Effector CD4-positive, alpha-beta T cell (primary cell): ENCODE measurements around the gene SCFD2.
"Not testable (repeated sequence)": the region's sequence is repeated elsewhere in the genome, so short reads cannot be mapped to it uniquely, and the experiment has no call there.

ENCODE experiments used
- DNase-seq: peaks from one replicate; pipeline ENCODE4 v3.0.0-alpha.2; 2020

Gene SCFD2

DNA sequence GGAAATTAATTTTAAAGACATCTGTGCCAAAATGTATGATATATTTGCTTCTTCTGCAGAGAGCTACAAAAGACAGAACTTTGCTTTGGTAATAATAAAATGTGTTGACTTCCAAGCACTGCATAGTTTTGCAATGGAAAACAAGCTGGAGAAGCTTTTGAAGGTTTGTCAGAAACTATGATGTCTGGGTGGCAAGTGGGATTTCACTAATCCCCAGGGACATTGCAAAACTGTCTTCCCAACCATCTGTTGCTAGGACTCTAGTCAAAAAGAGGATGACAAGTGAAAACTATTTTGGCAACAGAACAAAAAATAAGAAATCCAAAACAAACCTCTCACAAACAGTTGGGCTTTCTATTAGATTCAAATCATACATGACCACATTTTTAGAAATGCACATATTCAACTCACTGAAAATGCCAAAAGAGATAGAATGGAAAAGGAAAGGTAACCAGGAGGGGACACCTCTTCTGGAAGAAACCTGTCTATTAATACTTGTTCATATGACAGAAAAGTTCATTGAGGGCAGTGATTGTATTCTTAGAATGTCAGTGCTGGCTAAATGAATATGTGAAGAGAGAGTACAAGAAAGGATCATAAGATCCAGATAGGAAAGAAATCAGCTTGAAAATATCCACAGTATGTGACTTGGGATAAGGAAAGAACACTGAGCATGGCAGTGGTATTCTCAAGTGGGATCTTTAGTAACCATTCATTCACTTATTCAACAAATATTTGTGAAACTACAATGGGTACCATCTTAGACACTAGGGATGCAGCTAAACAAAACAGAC is 275.7 kb downstream of the SCFD2 start:
- no peak for DNase-seq

DNA sequence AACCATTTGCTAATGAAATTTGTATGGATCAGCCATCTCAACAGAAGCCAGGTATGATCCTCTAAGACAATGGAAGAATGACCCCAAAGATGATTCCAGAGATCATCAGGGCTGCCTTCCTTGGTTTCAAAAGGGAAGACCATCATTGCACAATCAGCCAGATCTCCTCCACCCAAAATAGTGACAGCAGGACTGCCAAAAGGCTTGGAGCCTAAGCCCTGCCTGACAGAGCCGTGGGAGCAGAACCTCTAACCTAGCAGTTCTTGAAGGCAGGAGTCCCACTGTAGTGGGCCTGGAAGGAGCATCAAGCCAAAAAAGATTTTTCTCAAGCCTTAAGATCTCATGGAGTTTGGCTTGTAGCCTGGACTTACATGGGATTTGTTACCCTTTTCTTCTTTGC is 277.7 kb downstream of the SCFD2 start:
- no peak for DNase-seq

DNA sequence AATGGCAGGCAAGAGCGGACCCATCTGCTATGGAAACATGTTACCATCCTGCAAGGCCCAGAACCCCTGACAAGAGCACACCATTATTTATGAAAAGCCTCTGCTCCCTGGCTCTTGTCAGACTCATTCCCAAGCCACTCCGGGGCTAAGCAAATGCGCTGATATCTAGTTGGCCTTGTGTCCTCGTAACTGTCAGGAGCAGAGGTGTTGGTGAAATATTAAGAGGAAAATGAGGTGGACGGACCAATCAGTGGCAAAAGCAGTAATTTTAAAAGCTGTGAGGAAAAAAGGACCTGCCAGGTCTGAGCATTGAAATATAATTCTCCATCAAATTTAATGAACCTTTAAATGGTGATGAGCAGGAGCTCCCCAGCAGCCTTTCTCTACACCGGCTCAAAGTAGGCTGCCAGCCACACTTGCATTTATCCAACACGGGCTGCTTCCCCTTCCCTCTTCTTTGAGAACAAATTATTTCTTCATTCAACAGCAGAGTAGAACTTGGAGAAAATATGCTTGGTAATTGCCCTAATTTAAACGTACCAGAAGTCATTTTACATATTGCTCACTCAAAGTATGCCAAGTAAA is 289.4 kb downstream of the SCFD2 start:
- no peak for DNase-seq

DNA sequence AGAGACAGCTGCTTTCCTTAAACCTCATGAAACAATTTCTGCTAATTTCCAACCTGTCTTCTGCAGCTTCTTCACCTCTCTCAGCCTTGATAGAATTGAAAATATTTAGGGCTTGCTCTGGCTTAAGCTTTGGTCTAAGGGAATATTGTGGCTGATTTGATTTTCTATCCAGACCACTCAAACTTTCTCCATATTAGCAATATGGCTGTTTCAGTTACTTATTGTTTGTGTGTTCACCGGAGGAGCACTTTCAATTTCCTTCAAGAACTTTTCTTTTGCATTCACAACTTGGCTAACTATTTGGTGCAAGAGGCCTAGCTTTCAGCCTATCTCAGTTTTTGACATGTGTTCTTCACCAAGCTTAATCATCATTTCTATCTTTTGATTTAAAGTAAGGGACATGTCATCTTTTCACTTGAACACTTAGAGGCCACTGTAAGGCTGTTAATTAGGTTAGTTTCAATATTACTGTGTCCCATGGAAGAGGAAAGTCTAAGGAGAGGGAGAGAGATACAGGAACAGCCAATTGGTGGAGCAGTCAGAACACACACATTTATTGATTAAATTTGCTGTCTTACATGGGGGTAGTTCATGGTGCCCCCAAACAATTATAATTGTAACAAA is 290.6 kb downstream of the SCFD2 start:
- no peak for DNase-seq

DNA sequence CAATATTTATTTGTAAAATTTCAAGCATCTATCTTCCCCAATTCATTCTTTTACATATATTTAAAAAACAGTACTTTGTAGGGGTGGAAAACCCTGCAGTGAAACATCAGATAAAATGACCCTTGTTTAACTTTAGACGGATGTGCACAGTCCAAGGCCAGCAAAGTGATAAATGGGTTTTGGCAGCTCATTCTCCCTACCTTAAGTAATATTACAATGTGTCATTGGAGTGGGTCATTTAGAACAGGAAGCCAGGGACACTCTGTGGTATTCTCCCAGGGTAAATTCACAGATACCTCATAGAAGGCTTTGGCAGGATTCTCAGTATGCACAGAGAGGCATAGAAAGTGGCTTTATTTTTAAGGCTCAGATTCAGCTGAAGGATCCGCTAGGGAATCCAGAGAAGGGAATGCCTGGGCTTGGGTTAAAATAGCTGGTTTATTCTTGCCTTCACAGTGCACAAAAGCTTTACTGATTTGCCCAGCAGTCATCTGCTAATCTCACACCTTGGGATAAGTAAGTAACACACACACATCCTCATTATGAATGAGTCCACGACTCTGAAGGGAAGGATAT is 297.0 kb downstream of the SCFD2 start:
- no peak for DNase-seq

DNA sequence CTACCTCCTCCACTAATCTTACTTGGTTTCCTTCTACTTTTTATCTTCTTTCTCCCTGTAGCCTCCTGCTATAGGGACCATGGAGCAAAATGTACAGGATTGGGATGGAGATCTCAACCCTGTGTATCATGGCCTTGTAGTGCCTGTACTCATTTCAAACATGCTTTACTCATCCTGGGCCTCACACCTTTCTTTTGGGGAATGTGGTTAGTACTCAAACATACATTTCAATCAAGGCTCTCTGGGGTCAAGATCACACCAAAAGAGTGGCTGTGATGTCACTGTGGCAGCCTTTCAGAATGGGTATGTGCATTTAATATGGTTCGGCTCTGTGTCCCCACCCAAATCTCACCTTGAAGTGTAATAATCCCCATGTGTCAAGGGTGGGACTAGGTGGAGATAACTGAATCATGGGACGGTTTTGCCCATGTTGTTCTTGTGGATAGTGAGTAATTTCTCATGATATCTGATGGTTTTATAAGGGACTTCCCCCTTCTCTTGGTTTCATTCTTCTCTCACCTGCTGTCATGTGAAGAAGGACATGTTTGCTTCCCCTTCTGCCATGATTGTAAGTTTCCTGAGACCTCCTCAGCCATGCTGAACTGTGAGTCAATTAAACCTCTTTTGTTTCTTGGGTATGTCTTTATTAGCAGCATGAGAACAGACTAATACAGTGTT is 298.6 kb downstream of the SCFD2 start:
- DNase-seq = no peak

DNA sequence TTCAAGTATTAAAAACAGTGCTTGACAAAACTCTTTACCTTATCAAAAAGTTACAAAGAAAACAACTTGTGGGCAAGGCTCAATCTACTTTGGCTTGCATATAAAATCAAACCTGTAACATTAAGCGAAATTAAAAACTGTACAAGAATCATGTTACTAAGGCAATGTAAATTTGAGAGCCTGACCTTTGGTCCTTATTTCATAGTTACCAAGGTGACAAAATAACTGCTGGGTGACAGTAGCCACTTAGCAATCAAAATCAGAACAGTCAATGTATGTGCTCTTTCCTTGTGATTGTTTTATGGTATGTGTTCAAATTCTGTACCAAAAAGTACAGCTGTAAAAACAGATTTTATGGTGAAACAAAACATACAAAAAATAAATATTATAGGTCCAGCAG is 299.7 kb downstream of the SCFD2 start:
- DNase-seq = no peak

DNA sequence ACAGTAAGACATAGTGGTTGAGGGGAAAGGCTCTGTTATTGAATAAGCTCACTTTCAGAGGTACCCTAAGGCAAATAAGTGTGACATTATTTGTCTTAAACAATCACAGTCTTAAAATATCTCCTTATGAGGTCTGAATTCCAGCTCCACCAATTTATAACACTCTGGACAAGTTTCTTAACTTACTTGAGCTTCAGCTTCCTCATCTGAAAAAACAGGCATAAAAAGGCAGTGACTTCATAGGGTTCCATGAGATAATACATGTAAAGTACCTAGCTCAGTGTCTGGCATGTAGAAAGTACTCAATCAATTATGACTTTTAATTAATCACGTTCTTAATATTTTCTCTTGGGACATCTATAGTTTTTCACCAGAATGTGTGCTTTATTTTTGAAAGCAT is 301.3 kb downstream of the SCFD2 start:
- no peak for DNase-seq

DNA sequence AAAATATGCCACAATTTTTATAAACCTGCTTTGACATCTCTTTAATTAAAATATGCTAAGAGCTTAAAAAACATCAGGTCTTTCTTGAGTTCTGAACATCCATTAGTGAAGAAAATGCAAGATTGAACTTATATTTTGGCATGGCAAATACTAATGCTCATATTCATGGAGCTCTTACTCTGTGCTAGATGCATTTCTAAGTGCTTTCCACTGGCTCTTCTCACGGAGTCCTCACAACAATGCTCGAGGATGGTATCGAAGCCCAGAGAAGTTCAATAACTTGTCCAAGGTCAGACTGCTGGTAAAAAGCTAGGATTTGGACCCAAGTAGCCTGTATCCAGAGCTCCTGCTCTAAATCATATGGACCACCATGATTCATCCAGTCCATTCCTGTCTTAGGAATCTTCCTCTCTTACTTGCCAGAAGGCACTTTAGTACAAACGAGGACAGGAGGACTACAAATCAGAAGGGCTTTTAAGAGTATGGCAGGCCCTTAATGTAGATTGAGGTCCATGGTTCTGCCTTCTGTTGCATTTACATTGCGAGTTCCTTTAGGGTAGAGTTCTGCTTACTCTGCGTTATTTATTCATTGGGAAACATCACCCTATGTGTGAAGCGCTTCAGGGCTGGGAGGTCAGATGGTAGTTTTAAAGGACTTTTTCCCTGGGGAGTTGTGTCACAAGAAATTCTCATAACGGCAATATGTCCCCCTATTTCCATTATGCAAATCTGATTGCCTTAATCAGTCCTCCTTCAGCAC is 304.6 kb downstream of the SCFD2 start:
- no peak for DNase-seq

DNA sequence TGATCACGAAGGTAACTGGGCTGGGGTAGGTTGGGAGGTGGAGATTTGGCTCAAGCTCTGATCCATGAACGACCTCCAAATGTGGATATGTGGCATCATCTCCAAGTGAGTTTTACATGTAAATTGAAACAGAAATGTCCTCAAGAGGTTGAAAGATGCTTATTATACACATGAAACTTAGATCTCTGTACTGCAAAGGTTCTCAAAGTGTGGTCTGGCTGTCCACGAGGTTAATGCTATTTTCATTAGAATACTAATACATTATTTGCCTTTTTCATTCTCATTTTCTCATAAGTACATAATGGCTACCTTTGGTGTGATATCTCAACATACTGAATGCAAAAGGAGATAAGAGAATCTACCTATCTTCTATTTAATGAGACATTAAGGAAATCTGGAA is 305.6 kb downstream of the SCFD2 start:
- DNase-seq = no peak

DNA sequence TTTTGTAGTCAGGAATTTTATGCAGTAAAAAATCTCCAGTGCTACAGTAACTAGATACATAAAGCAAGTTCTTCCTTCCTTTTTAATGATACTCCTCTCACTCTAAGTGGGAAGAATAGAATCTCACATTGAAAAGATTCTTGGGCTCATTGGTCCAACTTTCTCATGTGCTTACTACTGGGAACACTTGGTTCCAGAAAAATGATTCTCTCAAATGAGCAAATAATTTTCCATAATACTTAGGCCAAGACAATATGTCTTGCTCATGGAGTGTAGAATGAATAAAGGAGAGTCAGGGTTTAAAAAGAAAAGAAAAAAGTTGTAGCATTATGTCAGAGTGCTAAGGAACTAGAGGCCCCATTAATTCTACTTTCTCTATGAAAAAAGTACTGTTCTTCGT is 306.0 kb downstream of the SCFD2 start:
- DNase-seq = no peak

DNA sequence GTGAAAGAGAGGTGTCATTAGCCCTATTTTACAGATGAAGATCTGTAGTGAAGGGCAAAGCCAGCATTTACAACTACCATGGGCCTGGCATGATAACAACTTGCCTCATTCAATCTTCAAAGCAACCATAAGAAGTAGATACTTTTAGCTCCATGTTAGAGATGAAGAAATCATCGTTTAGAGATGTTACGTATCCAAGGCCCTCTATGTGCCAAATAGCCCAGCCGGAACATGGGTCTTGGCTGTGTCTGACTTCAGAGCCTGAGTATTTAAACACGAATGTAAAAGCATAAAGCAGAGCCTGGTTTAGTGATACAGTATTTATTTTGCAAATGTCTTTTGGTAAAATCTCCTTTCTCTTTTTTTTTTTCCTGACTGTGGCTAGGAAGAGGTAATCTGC is 306.6 kb downstream of the SCFD2 start:
- DNase-seq = no peak

DNA sequence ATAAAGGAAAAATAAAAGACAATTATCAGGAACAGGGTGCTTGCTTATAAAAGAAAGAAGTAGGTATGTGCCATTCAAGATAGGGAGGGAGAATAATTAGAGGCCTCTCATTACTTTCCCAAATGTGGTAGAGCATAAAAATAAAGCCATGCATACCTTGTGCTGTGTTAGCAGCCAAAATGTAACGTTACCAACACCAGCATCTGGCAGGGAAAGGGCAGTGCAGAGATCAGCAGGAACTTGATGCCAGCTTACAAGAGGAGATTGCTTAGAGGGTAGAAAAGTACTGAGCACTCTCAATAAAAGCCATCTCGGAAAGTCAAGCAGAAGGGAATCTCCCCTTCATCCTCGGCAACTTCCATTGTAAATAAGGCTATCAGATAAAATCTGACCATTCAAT is 308.2 kb downstream of the SCFD2 start:
- DNase-seq = no peak

DNA sequence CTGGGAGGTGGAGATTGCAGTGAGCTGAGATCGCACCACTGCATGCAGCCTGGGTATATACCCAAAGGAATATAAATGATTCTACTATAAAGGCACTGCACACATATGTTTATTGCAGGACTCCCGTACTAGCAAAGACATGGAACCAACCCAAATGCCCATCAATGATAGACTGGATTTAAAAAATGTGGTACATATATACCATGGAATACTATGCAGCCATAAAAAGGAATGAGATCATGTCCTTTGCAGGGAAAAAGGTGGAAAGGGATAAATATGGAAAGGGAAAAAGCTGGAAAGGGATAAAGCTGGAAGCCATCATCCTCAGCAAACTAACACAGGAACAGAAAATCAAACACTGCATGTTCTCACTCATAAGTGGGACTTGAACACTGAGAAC is 308.8 kb downstream of the SCFD2 start:
- DNase-seq = not testable (repeated sequence)

DNA sequence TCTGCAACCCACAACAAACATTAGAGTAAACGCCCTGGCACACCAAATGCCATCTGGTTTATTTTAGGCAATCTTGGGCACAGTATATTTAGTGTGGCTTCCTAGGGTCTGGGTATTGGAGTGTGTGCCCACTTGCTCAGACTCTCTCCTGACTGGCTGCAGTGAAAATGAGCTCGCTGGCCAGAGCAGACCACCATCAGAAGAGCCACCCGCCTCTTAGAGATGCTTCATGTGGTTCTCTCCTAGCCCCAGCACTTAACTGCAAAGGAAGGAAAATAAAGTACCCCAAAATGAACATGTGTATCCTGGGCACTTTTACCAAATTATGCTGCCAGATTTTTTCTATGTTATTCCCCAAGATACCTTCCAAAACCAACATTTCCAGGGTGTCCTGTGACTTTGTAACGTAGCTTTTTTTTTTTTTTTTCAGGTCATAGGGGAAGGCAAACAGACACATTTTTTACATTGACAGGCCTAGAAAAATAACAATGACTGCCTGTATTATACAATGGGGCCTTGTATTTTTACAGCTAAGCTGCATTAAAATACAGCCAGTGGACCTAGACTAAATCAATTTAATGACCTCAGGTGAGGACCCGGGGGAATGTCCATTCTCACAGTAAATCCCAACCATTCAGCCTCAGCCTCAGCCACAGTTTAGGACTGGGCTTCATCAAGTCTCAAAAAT is 310.0 kb downstream of the SCFD2 start:
- no peak for DNase-seq

DNA sequence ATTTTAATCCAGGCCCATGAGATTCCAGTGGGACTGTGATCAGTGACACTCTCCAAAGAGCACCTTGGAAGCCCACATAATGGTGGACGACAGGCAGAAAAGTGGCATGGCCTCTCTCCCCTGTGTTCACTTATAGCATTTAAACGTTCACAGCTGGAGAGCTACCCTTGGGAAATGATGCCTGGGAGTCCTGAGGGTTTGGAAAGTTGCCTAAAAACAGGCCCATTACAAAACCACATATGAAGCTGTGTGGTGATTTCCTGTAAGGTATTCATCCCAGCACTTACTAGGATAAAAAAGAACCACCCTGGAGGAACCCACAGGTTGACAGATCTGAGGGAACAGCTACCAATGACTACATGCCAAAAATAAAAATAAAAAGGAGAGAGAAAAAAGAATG is 310.6 kb downstream of the SCFD2 start:
- no peak for DNase-seq

DNA sequence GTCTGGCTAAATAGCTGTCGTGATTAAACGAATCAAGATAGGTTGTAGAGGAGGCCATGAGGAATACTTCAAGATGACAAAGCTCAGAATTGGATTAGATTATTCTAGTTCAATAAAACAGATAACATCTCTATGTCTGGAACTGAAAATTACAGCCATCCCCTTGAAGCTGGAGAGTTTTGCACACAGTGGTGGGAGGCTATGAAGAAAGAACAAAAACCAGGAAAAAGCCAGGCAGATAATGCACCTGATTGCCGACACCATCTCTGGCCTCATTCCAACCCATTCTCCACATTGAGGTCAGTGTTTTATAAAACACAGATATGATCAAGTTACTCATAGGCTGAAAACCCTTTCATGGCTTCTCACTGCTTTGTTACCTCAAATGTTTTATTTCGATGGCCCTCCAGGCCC is 315.5 kb downstream of the SCFD2 start:
- DNase-seq = no peak

DNA sequence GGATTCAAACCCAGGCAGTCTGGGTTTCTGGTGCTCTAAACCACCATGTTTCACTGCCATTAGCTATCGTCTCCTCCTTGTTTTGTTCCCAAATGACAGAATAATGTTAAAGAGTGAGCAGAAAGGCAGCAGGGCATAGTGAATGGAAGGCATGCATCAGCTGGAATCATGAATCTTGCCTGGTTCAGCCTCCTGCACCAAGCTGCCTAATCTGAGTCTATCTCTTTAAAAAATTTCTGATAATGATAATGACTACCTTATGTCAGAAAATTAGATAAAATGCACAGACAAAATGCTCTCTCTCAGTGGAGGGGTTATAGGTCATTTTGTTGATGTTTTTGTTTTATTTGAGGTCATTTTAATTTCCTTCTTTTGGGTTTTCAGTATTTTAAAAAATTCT is 316.3 kb downstream of the SCFD2 start:
- DNase-seq = no peak

DNA sequence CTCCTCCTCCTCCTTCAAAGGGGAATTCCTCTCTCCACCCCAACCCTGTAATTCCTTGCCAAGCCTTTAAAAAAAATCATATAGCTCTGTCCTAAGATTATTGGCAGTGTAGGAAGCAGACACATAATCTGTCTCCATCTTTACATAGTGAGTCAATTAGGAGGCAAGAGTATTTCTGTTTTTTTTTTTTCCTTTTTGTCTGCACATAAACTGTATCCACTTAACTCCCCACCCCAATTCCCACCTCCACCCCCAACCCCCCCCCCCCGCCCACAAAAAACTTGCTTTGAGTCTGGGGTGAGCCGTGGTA is 321.3 kb downstream of the SCFD2 start:
- DNase-seq = no peak

DNA sequence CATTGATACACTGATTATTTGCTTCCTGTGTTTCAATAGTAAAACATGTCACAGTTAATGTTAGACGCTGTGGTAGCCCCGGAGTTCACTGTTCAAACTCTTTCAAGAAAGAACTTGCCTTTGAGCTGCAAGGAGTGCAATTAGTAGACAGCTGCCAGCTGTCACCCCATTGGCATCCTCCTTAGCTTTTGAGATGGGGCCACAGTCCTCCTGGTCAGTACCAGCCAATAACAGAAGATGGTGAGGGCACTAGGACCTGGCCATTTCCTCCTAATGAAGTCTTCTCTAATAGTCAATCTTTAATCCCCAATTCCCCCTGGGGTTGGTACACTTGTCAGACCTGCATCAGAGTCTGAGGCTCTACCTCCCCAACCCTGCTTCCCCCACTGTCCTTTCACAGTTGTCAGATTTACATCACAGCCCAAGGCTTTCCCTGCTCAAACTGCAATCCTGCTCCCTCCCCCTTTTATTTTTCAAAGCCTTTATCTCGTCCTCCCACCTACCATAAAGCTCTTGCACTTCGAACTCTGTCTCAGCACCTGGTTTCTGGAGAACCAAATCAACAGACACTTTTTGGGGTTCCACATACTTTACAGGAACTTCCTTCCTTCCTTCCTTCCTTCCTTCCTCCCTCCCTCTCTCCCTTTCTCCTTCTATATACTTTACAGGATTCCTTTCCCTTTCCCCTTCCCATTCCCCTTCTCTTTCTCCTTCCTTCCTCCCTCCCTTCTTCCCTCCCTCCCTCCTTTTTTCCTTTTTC is 321.8 kb downstream of the SCFD2 start:
- DNase-seq = no peak

DNA sequence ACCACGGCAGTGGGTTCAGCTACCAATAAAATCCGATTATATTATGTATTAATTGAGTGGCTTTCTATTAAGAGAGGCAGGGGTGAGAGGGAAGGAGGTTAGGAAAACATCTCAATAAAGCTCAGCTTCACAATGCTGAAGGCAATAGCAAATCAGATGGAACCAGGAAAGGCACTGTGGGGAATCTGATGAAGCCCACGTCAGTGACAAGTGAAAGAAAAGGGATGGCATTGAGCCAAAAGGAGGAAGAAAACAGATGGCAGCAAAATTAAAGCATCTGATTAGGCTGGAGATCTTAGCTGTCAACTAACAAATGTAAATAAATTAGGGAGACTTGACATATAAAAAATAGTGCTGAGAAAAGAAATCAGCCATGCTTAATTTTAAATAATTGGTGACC is 322.8 kb downstream of the SCFD2 start:
- no peak for DNase-seq
